K562 (cell line): Measurements from ENCODE around the gene CST4. TPM values are rescaled to one million over a fixed set of nuclear protein-coding genes. Genes with fewer than 3 reads are reported as not detected.

Experiments used
- ATAC-seq: fragments of 200-7000 bp; cut with Tn5 transposase; 3 replicates; pipeline ENCODE4 v1.9.1; 2020; ENCODE audit warnings: moderate library complexity
- BruUV-seq: library from RNA; stranded (reverse); fragments of 400-500 nt; replicated peaks from 2 replicates; lab custom pipeline; 2021; lab: Mats Ljungman, UMichigan
- CTCF ChIA-PET: fragments of 300-600 bp; formaldehyde crosslinking; extraction: SDS; loops from one replicate; lab custom pipeline; 2021; ENCODE audit warnings: low intra/inter-chr PET ratio; lab: Yijun Ruan, JAX
- POLR2A ChIA-PET: fragments of 300-600, 350-650 bp; sonication (Branson Sonifier 250); formaldehyde crosslinking; extraction: SDS; loops from one replicate; lab custom pipeline; 2021; ENCODE audit warnings: antibody characterized with exemption, inconsistent platforms; lab: Yijun Ruan, JAX
- DNase-seq, 4 experiments: peaks; one replicate each; pipeline versions ENCODE4 v3.0.0 to v3.0.0-alpha.2; 2011 to 2018; ENCODE audit warnings: low spot score in 3 of 4, mixed read lengths in 3 of 4; ENCODE audit errors: extremely low read depth in 1 of 4
- FAIRE-seq: peaks from 2 replicates; lab custom pipeline; 2011; peaks lifted over from hg19 to GRCh38; lab: Jason Lieb, UNC
- H2AFZ ChIP-seq: 2 replicates; pipeline ENCODE4 v1.6.0; 2011; ENCODE audit warnings: low read depth, low read length, control low read depth, inconsistent platforms
- H3K27ac ChIP-seq: fragments of 200-600 bp; 3 replicates; pipeline ENCODE4 v1.8.0; 2011; ENCODE audit warnings: low read depth, mild to moderate bottlenecking, control low read depth, inconsistent platforms, low read length, moderate library complexity, mixed read lengths; ENCODE audit errors: extremely low read depth
- H3K27me3 ChIP-seq, 2 experiments: fragments of 300-600 bp in 1 of 2; 2 replicates in 1 of 2; 3 replicates in 1 of 2; pipeline versions ENCODE4 v1.6.0 to v1.8.0; 2011; ENCODE audit warnings: inconsistent platforms in 2 of 2, low read length in 2 of 2, mild to moderate bottlenecking in 1 of 2, mixed read lengths in 1 of 2, moderate library complexity in 1 of 2; ENCODE audit not compliant: control insufficient read depth in 2 of 2, insufficient read depth in 2 of 2
- H3K36me3 ChIP-seq: fragments of 300-600 bp; 3 replicates; pipeline ENCODE4 v1.8.0; 2011; ENCODE audit warnings: mild to moderate bottlenecking, low read length, inconsistent platforms; ENCODE audit not compliant: control insufficient read depth, insufficient read depth
- H3K4me1 ChIP-seq, 2 experiments: fragments of 200-600 bp in 1 of 2; replicated peaks in 1 of 2; 2 replicates in 1 of 2; 3 replicates in 1 of 2; pipeline versions ENCODE4 v1.5.1 to v1.8.0; 2011; ENCODE audit warnings: inconsistent platforms in 2 of 2, low read length in 2 of 2, mild to moderate bottlenecking in 1 of 2, mixed read lengths in 1 of 2, moderate library complexity in 1 of 2; ENCODE audit not compliant: control insufficient read depth in 2 of 2, insufficient read depth in 2 of 2
- H3K4me2 ChIP-seq: 2 replicates; pipeline ENCODE4 v1.6.1; 2011; ENCODE audit warnings: low read length, control low read depth, inconsistent platforms, mixed read lengths; ENCODE audit not compliant: insufficient read depth
- H3K4me3 ChIP-seq: fragments of 200-600 bp; sonication (generic), shearing (Covaris generic); 2 replicates; pipeline ENCODE4 v1.5.1; 2016; ENCODE audit warnings: control low read depth, inconsistent platforms
- H3K79me2 ChIP-seq: fragments of 200-600 bp; 3 replicates; pipeline ENCODE4 v1.8.0; 2011; ENCODE audit warnings: low read length, inconsistent platforms; ENCODE audit not compliant: control insufficient read depth, insufficient read depth
- H3K9ac ChIP-seq, 2 experiments: 2 replicates each; pipeline versions ENCODE4 v1.6.0 to v1.6.1; 2011; ENCODE audit warnings: low read depth in 2 of 2, low read length in 2 of 2, control low read depth in 1 of 2, inconsistent platforms in 1 of 2, mild to moderate bottlenecking in 1 of 2, mixed read lengths in 1 of 2; ENCODE audit not compliant: insufficient read depth in 1 of 2
- H3K9me1 ChIP-seq: one replicate; pipeline ENCODE4 v1.6.0; 2011; ENCODE audit warnings: inconsistent platforms, mild to moderate bottlenecking, low read length, moderate library complexity; ENCODE audit not compliant: control insufficient read depth, insufficient read depth
- H3K9me3 ChIP-seq: replicated peaks from 2 replicates; pipeline ENCODE4 v1.5.1; 2011; ENCODE audit warnings: low read depth, low read length, inconsistent platforms; ENCODE audit not compliant: control insufficient read depth, insufficient read depth
- H4K20me1 ChIP-seq: replicated peaks from 2 replicates; pipeline ENCODE4 v1.6.1; 2011; ENCODE audit warnings: low read length, inconsistent platforms, mixed read lengths; ENCODE audit not compliant: control insufficient read depth, insufficient read depth
- CSDE1 ChIP-seq, 2 experiments: fragments of 450-650 bp; IDR thresholded peaks; 2 replicates each; pipeline ENCODE4 v1.6.1; 2016; ENCODE audit warnings: mild to moderate bottlenecking in 1 of 2
- HMG20A ChIP-seq: fragments of 450-650 bp; formaldehyde crosslinking; conservative IDR thresholded peaks from 2 replicates; pipeline ENCODE4 v1.4.0; 2020; ENCODE audit warnings: mild to moderate bottlenecking, mixed read lengths
- PKNOX1 ChIP-seq: fragments of 450-650 bp; IDR thresholded peaks from 2 replicates; pipeline ENCODE4 v1.6.1; 2016
- USF2 ChIP-seq: sonication (generic); formaldehyde crosslinking; IDR thresholded peaks from 2 replicates; pipeline ENCODE4 v1.5.0; 2020; ENCODE audit warnings: missing genetic modification reagents
- ZNF449 ChIP-seq: fragments of 250-450 bp; sonication (Bioruptor Pico); IDR thresholded peaks from 2 replicates; pipeline ENCODE4 v1.8.0; 2022; ENCODE audit warnings: moderate library complexity, mild to moderate bottlenecking, inconsistent platforms
- WGBS: fragments of 100-300 bp; shearing (Covaris generic); methylation state at CpG from one replicate; pipeline ENCODE4 v1.1.6; 2016; ENCODE audit warnings: low coverage, mixed read lengths; ENCODE audit not compliant: insufficient coverage; ENCODE audit errors: missing lambda C conversion rate; 5-methylcytosine and 5-hydroxymethylcytosine counted together
- in situ Hi-C: fragments of 300-500 bp; cut with MboI; formaldehyde crosslinking; loops from 4 replicates; pipeline ENCODE4 v1.15.0; 2018; ENCODE audit warnings: inconsistent platforms, mixed read lengths
- intact Hi-C: fragments of 100-400 bp; cut with micrococcal nuclease; formaldehyde crosslinking; loops from 2 replicates; pipeline ENCODE4 v1.14.2; 2022
- polyA plus RNA-seq, 8 experiments: library from polyadenylated mRNA; depleted of rRNA in 4 of 8; stranded (reverse) in 5 of 8; unstranded in 3 of 8; fragments of >200 nt; fragmentation: Nextera tagmentation in 2 of 8; fragmentation: Illumina TruSeq in 1 of 8; extraction: Ambion mirVana in 2 of 8; extraction: Trizol in 1 of 8; gene quantifications; 2 replicates each; pipeline versions ENCODE4 v1.2.1 to v1.2.3, GENCODE V29; 2011 to 2014; ENCODE audit warnings: inconsistent platforms in 1 of 8, missing spikeins in 1 of 8
- total RNA-seq, 7 experiments: library from RNA; depleted of rRNA in 6 of 7; stranded (reverse); fragments of >200 nt in 6 of 7; fragmentation: Illumina TruSeq in 2 of 7; extraction: Trizol in 2 of 7; gene quantifications; 2 replicates each; pipeline versions ENCODE4 v1.2.1 to v1.2.3, GENCODE V29; 2011 to 2021; ENCODE audit warnings: low replicate concordance in 1 of 7

CST4 gene
- total and polyA plus RNA-seq, 9 of the 15 experiments (the other 6 are each of a cell fraction or from before 2014, with no cell fraction given), result not detected

GRCh38 chr20:23657202-23657601 is 31.6 kb downstream of the CST4 start:
- in situ Hi-C loops (no loop called here), intact Hi-C loops (no loop called here)
- no peaks in the 10 kb centered on the region for H3K27me3 ChIP-seq
- no peak overlapping the region for H3K27ac ChIP-seq
- H4K20me1 ChIP-seq, result no peaks in the 10 kb centered on the region
- H3K9me3 ChIP-seq, result no peaks in the 10 kb centered on the region
- no peak overlapping the region for H2AFZ ChIP-seq
- TF ChIP-seq CSDE1 (IDR thresholded peaks at IDR 0.05) (no peak), ZNF449 (no peak), PKNOX1 (no peak), USF2 (no peak), HMG20A (no peak)
- no peak overlapping the region for H3K9ac ChIP-seq
- DNase-seq (no peak), FAIRE-seq (no peak), ATAC-seq (no peak)
- POLR2A ChIA-PET, result no interaction called here
- H3K4me2 ChIP-seq, result no peak overlapping the region
- BruUV-seq, result no TSS peak
- no peaks in the 10 kb centered on the region for H3K36me3 ChIP-seq
- H3K79me2 ChIP-seq, result no peaks in the 10 kb centered on the region
- CTCF ChIA-PET, result no interaction called here
- no peak overlapping the region for H3K4me3 ChIP-seq
- WGBS, result 33% methylated on average over 8 of the region's 8 CpGs
- no peaks in the 10 kb centered on the region for H3K9me1 ChIP-seq
- H3K4me1 ChIP-seq, result peaks cover 10 to 14% of the 10 kb centered on the region in 2 experiments; a peak in 4 of 5 replicates
